SK-MEL-5 (cell line): ENCODE measurements around the gene MCRS1. TPM values are rescaled to one million over a fixed set of nuclear protein-coding genes. Genes with fewer than 3 reads are reported as not detected.
"Not testable (repeated sequence)": the region's sequence is repeated elsewhere in the genome, so short reads cannot be mapped to it uniquely, and the experiment has no call there.

Experiments used
- DNase-seq: peaks from one replicate; pipeline ENCODE4 v3.0.0-alpha.2; 2016; ENCODE audit warnings: low read depth, low spot score
- in situ Hi-C: cut with HindIII; loops from 2 replicates; pipeline ENCODE4 v1.10.0; 2016; ENCODE audit warnings: low sequenced_read_pairs, high pct_unique_total_duplicates, low pct_unique_long_range_greater_than_20kb
- total RNA-seq: library from RNA; depleted of rRNA; stranded (reverse); fragments of >200 nt; shearing (Covaris generic); gene quantifications from 2 replicates; pipeline ENCODE4 v1.2.3, GENCODE V29; 2014

The MCRS1 gene
- total RNA-seq, 1 experiment from 2014 or later, result 42.5 TPM

- in situ Hi-C loops, result no loop called here
These were observed 30.0 kb downstream of the MCRS1 start for GRCh38 chr12:49537752-49538509.

DNA sequence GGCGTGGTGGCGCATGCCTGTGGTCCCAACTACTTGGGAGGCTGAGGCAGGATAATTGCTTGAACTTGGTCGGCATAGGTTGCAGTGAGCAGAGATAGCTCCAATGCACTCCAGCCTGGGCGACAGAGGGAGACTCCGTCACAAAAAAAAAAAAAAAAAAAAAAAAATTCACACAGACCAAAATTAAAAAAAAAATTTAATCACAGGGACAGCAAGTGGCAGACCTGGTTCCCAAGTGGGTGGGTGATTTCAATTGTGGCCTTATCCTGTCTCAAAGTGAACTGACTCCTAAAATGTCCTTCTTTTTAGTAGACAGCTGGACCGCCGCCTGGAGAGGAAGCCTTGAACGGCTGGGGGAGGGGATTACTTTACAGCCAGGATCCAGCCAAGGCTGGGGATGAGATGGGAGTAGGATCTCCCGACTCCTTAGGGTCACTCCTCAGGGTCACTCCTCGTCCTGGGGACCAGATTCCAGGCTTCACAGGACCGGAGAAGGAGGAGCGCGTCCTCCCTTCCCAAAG lies 30.7 kb downstream of the MCRS1 start:
- in situ Hi-C loops, result no loop called here
- no peak for DNase-seq

More at GRCh38 chr12:49537752-49538509, 30.0 kb downstream of the MCRS1 start:
- no peak for DNase-seq

- in situ Hi-C loops, result no loop called here
- DNase-seq, result no peak
These were observed 31.3 kb downstream of the MCRS1 start for GRCh38 chr12:49536526-49537071.

DNA sequence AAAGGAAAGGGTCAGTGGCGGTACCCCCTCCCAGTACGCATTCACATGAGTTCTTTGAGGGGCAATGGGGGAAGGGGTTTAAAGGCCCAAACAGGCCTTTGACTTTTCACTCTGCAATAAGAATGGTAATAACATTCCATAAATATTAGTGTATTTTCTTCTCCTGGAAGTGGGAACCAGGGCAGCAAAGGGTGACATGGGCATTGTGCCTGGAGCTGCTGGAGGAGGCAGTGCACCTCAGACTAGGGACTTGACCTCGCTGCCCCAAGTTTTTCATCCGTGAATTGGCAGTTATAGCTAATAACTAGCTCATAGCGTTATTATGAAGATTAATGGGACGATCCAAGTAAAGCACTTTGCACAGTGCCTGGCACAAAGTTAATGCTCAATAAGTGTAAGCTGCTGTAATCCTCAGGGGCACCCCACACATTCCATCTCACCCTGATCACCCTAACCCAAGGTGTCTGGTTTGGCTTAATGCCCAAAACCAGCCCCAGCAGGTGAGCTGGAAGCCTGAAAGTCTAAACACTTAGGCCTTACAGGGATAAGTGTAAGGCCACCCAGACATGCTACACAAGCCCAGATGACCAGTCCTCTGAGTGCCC lies 31.9 kb downstream of the MCRS1 start:
- DNase-seq, result no peak
- in situ Hi-C loops, result no loop called here

DNA sequence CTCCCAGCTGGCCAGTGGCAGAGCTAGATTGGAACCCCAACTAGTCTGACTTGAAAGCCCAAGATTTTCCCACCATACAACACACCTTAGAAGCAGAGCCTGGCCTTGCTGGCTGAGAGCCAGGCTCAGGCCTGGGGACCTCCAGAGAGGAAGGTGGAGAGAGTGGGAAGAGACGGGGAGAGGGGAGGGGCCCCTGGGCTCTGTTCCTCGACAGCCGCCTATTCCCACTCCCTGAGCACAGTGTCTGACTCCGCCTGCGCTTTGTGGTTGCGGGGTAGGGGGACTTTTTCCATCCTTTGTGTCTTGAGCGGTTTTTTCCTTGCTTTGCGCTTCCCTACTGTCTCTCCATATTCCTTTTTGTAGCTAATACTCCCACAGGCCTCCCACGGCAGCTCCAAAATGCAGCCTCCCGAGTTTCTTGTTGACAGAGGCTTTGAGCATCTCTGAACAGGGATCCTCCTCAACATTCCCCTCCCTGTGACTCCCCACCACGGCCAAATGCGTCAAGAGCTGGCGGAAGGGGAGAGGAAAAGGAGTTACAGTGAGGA lies 33.1 kb downstream of the MCRS1 start:
- DNase-seq, result no peak
- in situ Hi-C loops, result no loop called here

GRCh38 chr12:49534122-49534521 lies 33.8 kb downstream of the MCRS1 start:
- in situ Hi-C loops, result not testable (repeated sequence)

DNA sequence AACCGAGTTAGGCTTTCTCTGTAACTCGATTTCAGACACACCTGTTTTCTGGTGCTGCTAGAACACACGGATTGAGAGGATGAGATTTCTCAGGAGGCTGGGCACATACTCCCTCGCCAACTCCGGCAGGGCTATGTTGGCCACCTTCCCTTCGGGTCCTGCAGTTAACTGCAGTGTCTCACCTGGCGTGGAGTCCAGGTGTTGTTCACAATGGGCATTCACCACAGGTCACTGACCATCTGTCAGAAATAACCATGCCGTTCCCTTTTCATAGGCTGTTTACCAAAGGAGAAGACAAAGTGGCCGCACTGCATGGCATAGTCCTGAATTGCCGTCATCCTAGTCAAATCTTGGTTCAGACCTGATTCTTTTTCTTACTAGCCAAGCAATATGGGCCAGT lies 34.6 kb downstream of the MCRS1 start:
- in situ Hi-C loops, result no loop called here
- DNase-seq, result no peak

More at GRCh38 chr12:49534122-49534521, 33.8 kb downstream of the MCRS1 start:
- DNase-seq, result not testable (repeated sequence)

DNA sequence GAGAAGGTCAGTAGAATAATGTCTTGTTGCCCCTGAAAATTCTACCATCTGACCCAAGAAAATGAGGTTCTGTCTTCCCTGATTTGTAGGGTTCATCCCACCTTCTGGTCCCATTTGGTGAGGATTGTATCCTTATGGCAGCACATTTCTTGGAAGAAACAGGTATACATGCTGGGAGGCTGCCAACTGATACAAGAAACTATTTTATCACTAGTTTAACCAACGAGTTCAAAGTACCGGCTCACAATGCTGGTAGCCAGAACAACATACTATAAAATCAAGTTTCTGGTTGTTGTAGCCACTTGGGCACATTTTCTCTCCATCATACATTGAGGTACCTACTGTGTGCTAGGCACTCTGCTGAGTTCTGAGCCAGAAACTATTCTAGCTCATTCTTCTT lies 36.2 kb downstream of the MCRS1 start:
- in situ Hi-C loops, result no loop called here
- DNase-seq, result no peak

- DNase-seq, result no peak
- in situ Hi-C loops, result no loop called here
These were observed 38.5 kb downstream of the MCRS1 start for GRCh38 chr12:49529414-49529813.

- no peak for DNase-seq
- in situ Hi-C loops, result no loop called here
These were observed 40.4 kb downstream of the MCRS1 start for GRCh38 chr12:49527361-49528130.

- no peak for DNase-seq
- in situ Hi-C loops, result no loop called here
These were observed 42.0 kb downstream of the MCRS1 start for GRCh38 chr12:49525942-49526341.

DNA sequence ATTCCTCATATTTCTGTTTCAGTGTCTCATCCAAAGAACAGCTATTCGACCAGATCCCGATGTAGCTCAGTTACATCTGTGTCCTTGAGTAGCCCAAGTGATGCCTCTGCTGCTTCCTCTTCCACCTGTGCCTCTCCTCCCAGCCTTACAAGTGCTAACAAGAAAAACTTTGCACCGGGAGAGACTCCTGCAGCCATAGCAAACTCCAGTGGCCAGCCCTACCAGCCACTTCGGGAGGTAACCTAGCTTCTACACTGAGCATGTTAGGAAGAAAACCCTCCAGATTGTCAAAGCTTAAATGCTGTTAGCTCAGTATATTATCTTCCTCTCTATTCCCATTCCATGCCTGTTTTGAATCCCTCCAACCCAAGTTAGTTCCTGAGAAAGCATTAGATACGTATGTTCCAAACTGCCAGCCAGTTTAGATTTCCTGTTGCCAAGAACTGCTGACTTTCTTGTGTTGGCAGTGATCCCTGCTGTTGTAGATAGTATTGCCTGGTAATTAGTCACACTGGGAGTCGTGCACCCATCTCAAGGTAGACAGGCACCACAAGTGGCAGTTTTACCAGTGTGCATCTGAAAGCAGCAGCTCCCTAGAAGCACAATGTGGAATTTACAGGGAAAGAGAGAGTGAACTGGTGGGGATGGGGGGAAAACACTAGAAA lies 43.1 kb downstream of the MCRS1 start:
- no peak for DNase-seq
- in situ Hi-C loops, result no loop called here

GRCh38 chr12:49521389-49521788 lies 46.6 kb downstream of the MCRS1 start:
- in situ Hi-C loops, result no loop called here
- DNase-seq, result no peak

GRCh38 chr12:49519574-49519936 lies 48.4 kb downstream of the MCRS1 start:
- in situ Hi-C loops, result loop anchor here (10.0 kb wide), 1 partner anchor 155 kb away; the partner anchor contains the start of gene SPATS2
- DNase-seq, result no peak

- no peak for DNase-seq
- in situ Hi-C loops, result loop anchor here (10.0 kb wide), 1 partner anchor 154 kb away; the partner anchor contains the start of gene SPATS2
These were observed 48.9 kb downstream of the MCRS1 start for GRCh38 chr12:49518914-49519573.

GRCh38 chr12:49515266-49515665 lies 52.7 kb downstream of the MCRS1 start:
- in situ Hi-C loops, result loop anchor here (10.0 kb wide), 1 partner anchor 150 kb away; the partner anchor contains the start of gene SPATS2
- no peak for DNase-seq

DNA sequence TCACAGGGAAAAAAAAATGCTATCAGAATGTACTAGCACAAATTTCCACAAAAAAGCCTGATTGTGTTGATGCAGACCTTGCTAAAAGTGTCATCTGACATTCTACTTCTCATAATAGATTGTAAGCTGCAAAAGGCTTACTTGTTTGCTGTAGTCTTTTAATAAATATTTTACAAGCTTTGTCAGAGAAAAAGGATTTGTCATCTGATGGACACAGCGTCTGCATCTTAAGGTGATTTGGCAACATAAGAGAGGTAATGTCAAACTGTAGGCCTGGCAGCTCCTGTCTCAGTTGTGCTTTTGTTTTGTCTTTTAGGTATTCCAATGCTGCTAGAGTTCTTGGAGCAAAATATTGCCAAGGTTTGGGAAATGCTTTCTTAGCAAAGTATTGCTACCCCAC lies 55.4 kb downstream of the MCRS1 start:
- in situ Hi-C loops, result loop anchor here (10.0 kb wide), 1 partner anchor 148 kb away; the partner anchor contains the start of gene SPATS2
- DNase-seq, result no peak
